OCI-LY7 (cell line): ENCODE results near the gene ART4.

ENCODE experiments used
- CTCF ChIP-seq: fragments of 200-600 bp; sonication (generic); conservative IDR thresholded peaks from 2 replicates; pipeline ENCODE4 v1.5.1; 2014; ENCODE audit warnings: mild to moderate bottlenecking, antibody characterized with exemption, low read length, moderate library complexity, mixed read lengths
- EZH2phosphoT487 ChIP-seq: fragments of 200-600 bp; sonication (generic); IDR thresholded peaks from 2 replicates; pipeline ENCODE4 v1.6.1; 2018; ENCODE audit warnings: low read depth, borderline replicate concordance, mild to moderate bottlenecking, mixed run types, antibody characterized with exemption, low read length, moderate library complexity, mixed read lengths

- TF ChIP-seq CTCF (no peak), EZH2phosphoT487 (no peak)
These were observed 63.5 kb downstream of the ART4 start for GRCh38 chr12:14779834-14780233.
